SW480 (cell line): ENCODE results near the gene FOXJ3.

Source experiments
- DNase-seq: peaks from one replicate; pipeline ENCODE4 v3.0.0-alpha.2; 2016; ENCODE audit warnings: low spot score

The FOXJ3 gene

GRCh38 chr1:42167611-42168390 lies 167.2 kb downstream of the FOXJ3 start:
- no peak for DNase-seq

DNA sequence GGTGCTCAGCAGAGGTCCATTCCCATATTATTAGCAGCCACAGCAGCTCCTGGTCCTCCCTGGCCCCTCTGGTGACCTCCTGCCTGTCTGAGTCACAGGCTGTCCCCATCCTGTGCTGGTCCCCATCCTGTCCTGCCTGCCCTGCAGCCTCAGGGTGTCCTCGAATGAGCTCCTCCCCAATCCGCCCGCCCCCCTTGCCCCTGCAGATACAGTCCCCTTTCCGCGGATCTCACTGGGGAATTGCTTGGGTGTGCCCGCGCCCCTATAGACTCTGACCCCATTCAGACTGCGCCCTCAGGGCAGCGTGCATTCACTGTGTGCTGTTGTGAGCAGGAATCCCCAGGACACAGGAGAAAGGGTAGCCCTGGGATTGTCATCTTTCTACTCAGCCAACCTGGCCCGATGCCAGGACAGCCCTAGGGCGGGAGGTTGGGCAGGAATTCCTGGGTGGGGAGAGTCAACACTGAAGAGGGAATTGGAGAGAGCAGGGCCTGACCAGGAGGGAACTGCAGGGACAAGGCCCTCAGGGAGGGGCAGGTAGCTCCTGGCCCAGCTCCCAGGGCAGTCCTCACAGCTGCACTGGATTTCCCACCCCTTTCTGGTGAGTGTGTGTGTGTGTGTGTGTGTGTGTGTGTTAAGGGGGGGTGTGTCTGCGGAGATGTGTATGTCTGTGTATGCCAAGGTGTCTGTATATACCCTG lies 169.4 kb downstream of the FOXJ3 start:
- peak; percentile 94 for DNase-seq

GRCh38 chr1:42164551-42165420 lies 170.2 kb downstream of the FOXJ3 start, which contains the start of gene GUCA2A:
Gene GUCA2A (minus strand): TSS chr1:42164745. CDS start chr1:42164712, 33 bp downstream.
- no peak for DNase-seq

GRCh38 chr1:42163536-42164503 lies 171.2 kb downstream of the FOXJ3 start:
- no peak for DNase-seq

GRCh38 chr1:42163114-42163513 lies 171.9 kb downstream of the FOXJ3 start:
- no peak for DNase-seq

DNA sequence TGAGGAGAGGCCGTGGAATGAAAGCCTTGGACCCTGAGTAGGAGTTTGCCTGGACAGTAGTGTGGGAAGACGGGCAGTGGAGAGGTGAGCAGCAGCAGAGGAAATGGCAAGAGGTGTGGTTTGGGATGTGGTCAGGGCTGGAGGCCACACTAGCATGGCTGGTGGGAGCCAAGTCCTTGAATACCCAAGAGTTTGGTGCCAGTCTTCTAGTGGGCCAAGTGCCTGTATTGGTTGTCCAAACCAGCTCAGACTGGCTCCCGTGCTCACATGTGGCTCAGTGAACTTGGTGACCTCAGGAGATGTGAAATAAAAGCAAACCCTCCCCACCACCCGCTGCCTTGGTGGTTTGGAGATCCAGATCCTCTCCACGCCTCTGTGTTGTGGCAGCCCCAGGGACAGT lies 172.9 kb downstream of the FOXJ3 start:
- DNase-seq: no peak

GRCh38 chr1:42158189-42158588 lies 176.8 kb downstream of the FOXJ3 start:
- DNase-seq: no peak

DNA sequence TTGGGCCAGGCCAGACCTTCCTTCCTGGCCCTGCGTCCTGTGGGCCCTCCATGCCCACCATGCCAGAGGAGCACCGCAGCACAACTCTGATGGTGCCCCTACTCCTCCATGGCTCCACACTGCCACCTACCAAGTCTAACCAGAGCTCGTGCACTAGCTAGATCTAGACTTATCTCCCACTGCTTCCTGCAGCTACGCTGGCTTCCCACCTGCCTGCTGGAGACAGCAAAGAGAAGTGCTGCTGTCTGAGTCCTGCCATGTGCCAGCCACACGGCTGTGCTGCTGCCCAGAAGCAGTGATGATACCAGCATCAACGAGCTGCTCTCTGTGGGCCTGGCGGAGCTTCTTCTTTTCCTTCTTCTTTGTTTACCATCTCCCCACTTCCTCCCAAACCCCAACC lies 177.4 kb downstream of the FOXJ3 start:
- peak; percentile 39 for DNase-seq

GRCh38 chr1:42155362-42155761 lies 179.7 kb downstream of the FOXJ3 start:
- no peak for DNase-seq

DNA sequence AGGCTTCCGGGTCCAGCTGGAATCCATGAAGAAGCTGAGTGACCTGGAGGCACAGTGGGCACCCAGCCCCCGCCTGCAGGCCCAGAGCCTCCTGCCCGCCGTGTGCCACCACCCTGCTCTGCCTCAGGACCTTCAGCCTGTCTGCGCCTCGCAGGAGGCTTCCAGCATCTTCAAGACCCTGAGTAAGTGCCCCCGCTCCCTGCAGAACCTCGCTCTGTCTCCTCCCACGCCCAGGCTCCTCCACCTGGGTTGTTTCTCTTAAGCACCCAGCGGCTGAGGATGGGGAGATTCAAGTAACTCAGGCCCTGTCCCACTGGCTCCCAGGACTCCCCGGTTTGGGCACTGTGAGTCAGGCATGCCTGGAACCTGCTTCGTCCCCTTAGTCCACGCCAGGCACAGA lies 180.3 kb downstream of the FOXJ3 start:
- no peak for DNase-seq

GRCh38 chr1:42153624-42154023 lies 181.4 kb downstream of the FOXJ3 start:
- no peak for DNase-seq

DNA sequence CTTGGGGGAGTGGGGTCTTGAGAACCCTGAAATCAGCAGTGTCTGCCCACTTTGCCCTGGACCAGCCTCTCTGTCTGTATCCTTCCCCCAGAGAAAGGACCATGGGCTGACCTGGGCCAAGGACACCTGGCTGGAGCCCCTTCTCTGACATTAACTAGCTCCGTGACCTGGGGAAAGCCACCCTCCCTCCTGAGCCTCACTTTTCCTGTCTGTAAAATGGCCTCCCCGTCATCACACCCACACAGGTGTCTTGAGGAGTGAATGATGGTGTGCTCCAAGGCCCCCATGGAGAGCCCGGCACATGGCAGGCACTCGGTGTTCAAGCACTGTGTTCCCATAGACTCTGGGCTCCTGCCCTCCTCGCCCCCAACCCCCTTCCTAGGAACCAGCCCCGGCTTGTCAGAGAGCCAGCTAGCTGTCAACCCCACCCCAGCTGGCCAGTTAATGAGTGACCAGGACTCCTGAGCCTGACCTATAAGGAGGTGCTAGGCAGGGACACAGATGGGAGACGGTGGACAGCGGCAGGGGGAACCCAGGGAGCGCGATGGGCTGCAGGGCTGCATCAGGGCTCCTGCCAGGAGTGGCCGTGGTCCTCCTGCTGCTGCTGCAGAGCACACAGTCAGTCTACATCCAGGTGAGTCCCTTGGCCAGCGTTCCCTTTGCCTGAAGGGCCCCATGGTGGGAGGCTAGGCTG lies 182.0 kb downstream of the FOXJ3 start, which contains the start of gene GUCA2B:
GUCA2B (plus strand) TSS at position 504 of the 694 bp plus-strand sequence; CDS start at position 545, 41 bp downstream.
- DNase-seq: no peak

GRCh38 chr1:42152119-42152518 lies 182.9 kb downstream of the FOXJ3 start:
- peak; percentile 32 for DNase-seq

DNA sequence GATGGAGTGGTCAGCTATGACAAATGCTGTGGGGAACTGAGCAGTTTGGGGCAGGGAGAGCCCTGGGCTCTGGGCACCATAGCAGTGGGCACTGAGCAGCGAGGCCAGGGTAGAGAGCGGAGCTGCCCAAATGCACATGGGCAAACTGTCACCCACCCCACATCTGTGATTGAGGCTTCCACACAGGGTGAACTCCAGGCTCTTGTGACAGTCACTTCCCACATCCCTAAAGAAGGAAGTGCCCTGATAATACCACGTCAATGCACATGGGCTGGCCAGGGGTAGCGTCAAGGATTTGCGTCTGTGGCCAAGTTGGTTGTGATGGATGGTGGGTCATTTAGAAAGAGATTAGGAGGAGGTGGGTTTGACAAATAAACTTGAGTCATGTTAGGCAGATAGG lies 184.4 kb downstream of the FOXJ3 start:
- DNase-seq: no peak

- no peak for DNase-seq
These were observed 186.9 kb downstream of the FOXJ3 start for GRCh38 chr1:42148166-42148565.

- DNase-seq: peak; percentile 88
These were observed 188.3 kb downstream of the FOXJ3 start for GRCh38 chr1:42146626-42147320.

GRCh38 chr1:42145764-42146625 lies 189.0 kb downstream of the FOXJ3 start:
- no peak for DNase-seq

DNA sequence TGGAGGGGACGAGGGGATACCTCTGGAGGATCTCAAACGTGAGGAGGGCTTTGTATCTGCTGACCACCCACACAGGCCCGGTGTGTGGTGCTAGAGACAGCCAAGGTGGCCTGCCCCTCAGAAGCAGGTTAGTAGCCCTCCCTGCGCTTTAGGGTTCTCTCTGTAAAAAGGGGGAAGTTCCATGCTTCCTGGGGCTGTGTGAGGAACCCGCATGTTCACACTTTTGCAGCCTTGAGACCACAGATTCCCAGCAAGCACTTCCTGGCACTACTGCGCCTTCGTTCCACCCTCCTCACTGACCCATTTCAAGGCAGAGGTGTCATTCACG lies 189.7 kb downstream of the FOXJ3 start:
- DNase-seq: no peak
